GM12865 (cell line): ENCODE data around the gene PRICKLE4.

ENCODE experiments used
- DNase-seq: peaks from one replicate; pipeline ENCODE4 v3.0.0; 2010; ENCODE audit warnings: low read depth
- H3K4me3 ChIP-seq: 2 replicates; pipeline ENCODE4 v1.5.1; 2011; ENCODE audit warnings: mild to moderate bottlenecking, low read depth, low read length, control low read depth
- CTCF ChIP-seq: IDR thresholded peaks from 2 replicates; pipeline ENCODE4 v1.5.1; 2011; ENCODE audit warnings: low read length, control low read depth, low read depth, inconsistent platforms; ENCODE audit not compliant: insufficient read depth; ENCODE audit errors: missing control alignments

The PRICKLE4 gene

DNA sequence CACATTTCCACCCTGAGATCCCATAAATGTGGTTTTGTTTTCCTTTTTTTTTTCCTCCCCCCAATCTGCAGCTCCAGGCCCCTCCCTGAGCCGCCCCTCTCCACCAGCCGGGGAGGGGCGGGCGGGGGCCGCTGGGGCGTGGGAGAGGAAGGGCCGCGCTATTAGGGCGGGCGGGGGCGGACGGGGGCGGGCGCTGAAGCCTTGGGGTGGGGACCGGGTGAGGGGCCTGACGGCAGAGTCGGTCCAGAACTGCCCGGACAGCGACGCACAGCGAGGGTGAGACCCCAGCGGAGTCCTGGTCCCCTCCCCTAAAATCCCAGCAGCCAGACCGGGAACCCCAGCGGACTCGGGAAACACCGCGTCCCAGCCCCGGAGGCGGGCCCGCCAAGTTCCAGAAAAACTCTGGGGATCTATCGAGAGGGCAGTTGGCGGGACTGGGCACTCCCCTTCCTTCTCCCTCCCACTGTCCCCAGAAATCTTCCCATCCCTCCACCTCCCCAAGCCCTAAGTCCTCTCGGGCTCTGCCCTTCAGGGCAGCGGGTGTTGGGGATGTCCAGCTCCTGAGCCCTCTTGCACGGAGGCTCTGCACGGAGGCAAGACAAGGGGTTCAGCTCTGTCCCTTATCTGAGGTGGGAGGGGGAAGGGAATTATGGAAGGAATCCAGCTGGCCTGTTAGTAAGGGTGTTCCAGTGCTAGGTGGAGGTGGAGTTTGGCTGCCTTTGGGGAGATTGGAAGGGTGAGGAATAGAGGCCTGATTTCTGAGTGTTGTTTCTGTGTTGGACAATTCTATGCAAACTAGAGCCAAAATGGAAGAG is at the start of gene PRICKLE4:
PRICKLE4 (plus strand) TSS at position 232 of the 815 bp plus-strand sequence. CDS start 2,692 bp downstream, outside the sequence.
- DNase-seq, result no peak
- peak within 1 kb of the TSS; percentile 76 for H3K4me3 ChIP-seq
- no peak for TF ChIP-seq CTCF

DNA sequence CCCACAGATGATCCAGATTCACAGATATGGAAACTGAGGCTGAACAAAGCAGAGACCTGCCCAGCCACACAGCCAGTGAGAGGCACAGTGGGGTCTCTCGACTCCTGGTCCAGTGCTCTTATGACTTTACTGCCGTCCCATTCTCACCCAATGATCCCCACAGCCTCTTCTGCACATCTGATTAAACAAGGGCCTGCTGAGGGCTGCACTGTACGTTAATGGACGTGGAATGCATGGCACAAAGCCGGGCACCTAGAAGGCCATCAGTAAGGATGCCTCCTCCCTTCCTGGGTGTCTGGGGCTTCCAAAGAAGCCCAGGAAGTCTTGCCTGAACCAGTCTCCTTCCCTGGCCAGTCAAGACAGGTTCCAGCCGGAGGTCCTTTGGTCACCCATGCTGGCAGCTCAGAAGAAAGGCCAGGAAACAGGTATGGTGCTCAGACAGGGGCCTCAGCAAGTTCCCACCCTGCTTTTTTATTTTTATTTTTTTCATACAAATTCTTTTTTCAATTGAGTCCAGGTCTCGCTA is 49.0 kb upstream of the PRICKLE4 start:
- no peak for DNase-seq

DNA sequence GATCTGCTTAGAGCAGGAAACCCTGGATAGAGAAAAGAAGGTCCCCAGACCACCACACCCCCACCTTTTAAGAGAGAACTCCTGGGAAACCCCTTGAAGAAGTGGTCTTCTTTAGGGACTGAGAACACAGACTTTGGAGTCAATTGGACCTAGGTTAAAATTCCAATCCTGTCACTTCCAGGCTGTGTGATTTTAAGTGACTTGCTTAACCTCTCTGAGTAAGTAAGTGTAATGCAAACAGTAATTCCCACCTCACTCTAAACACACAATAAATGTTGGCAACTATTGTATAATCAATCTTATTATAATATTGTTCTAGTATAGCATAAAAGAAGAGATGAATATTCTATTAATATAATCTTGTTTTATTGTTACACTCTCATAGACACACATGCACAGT is 48.4 kb upstream of the PRICKLE4 start:
- no peak for DNase-seq
- peak overlapping the region; percentile 83 for H3K4me3 ChIP-seq

More for the DNA sequence above, 49.0 kb upstream of the PRICKLE4 start:
- TF ChIP-seq CTCF, result no peak
- peak overlapping the region; percentile 83 for H3K4me3 ChIP-seq

GRCh38 chr6:41732591-41733359 is 47.8 kb upstream of the PRICKLE4 start:
- TF ChIP-seq CTCF, result no peak
- peak overlapping the region; percentile 83 for H3K4me3 ChIP-seq
- peak; percentile 90 for DNase-seq

More for the DNA sequence above, 48.4 kb upstream of the PRICKLE4 start:
- TF ChIP-seq CTCF, result no peak

DNA sequence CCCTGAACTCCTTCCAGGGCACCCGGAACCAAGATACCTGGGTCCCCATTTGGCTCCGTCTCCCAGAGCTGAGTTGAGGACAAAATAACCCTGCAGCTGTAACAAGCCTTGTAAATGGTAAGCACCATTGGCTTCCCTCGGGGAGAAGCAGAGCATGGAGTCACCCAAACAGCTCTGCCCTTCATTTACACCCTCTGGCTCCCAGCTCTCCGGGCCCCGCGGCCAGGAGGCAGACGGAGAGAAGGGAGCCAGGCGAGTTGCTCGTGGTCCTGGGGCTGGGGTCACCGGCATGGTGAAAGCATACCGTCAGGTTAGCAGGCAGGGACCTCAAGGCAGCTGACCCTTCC is 47.2 kb upstream of the PRICKLE4 start:
- TF ChIP-seq CTCF, result no peak
- H3K4me3 ChIP-seq, result peak overlapping the region; percentile 83
- DNase-seq, result no peak

- peak; percentile 94 for DNase-seq
- peak; percentile 5 for TF ChIP-seq CTCF
- peak overlapping the region; percentile 83 for H3K4me3 ChIP-seq
Observed at GRCh38 chr6:41733707-41734665, 46.6 kb upstream of the PRICKLE4 start.
